GM10266 (cell line): Measurements from ENCODE around the gene CFAP46.
"Not testable (repeated sequence)": the region's sequence is repeated elsewhere in the genome, so short reads cannot be mapped to it uniquely, and the experiment has no call there.

Source experiments
- DNase-seq: peaks from one replicate; pipeline ENCODE4 v3.0.0; 2012; ENCODE audit errors: extremely low spot score
- TF ChIP-seq, protein P1 (sequence below): IDR thresholded peaks from 2 replicates; pipeline ENCODE4 v1.5.1; 2012; ENCODE audit warnings: mild to moderate bottlenecking, low read depth; ENCODE audit not compliant: control insufficient read depth, insufficient read depth; ENCODE audit errors: missing control alignments

Gene CFAP46

GRCh38 chr10:132847416-132847777, 95.0 kb downstream of the CFAP46 start:
- DNase-seq, result no peak
- TF ChIP-seq, protein P1, sequence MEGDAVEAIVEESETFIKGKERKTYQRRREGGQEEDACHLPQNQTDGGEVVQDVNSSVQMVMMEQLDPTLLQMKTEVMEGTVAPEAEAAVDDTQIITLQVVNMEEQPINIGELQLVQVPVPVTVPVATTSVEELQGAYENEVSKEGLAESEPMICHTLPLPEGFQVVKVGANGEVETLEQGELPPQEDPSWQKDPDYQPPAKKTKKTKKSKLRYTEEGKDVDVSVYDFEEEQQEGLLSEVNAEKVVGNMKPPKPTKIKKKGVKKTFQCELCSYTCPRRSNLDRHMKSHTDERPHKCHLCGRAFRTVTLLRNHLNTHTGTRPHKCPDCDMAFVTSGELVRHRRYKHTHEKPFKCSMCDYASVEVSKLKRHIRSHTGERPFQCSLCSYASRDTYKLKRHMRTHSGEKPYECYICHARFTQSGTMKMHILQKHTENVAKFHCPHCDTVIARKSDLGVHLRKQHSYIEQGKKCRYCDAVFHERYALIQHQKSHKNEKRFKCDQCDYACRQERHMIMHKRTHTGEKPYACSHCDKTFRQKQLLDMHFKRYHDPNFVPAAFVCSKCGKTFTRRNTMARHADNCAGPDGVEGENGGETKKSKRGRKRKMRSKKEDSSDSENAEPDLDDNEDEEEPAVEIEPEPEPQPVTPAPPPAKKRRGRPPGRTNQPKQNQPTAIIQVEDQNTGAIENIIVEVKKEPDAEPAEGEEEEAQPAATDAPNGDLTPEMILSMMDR, result no peak

GRCh38 chr10:132846631-132847415, 95.5 kb downstream of the CFAP46 start:
- DNase-seq, result no peak
- TF ChIP-seq, protein P1, result no peak

DNA sequence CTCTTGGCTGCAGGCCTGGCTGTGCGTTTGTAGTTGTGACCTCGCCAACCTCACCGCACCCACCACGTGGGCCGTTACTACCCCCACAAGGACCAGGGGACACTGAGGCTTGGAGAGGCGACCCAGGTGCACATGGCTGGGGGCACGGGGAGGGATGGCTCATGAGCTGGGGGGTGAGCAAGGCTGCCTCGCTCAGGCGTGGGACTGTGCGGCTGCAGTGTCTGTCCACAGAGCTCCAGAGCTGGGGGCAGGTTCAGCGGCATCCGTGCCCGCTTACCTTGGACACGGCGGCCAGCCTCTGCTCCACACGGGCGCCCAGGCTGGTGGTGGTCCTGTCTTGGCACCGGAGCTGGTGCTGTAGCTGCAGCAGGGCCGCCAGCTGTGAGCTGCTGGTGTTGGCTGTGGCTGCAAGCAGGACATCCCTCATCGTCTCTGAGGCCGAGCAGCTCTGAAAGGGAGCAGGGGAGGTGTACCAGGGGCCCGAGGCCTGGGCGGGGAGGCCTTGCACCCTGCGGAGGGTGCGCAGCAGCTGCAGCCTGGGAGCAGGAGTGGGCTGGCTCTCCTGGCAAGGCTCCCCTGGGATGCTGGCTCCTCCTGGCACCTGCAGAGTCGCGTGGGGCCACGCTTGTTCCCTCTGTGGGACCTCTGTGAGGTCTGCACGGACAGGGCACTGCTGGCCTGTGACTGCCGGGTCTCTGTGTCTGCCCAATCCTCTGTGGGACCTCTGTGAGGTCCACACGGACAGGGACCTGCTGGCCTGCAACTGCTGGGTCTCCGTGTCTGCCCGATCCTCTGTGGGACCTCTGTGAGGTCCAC, 96.4 kb downstream of the CFAP46 start:
- no peak for DNase-seq
- TF ChIP-seq, protein P1, result no peak

- DNase-seq, result no peak
- TF ChIP-seq, protein P1, result no peak
Measured at GRCh38 chr10:132845041-132845551, 97.3 kb downstream of the CFAP46 start.

GRCh38 chr10:132844069-132844809, 98.1 kb downstream of the CFAP46 start:
- TF ChIP-seq, protein P1, result no peak
- no peak for DNase-seq

GRCh38 chr10:132843276-132843675, 99.1 kb downstream of the CFAP46 start:
- DNase-seq, result not testable (repeated sequence)

GRCh38 chr10:132842397-132842796, 100.0 kb downstream of the CFAP46 start:
- TF ChIP-seq, protein P1, result no peak
- no peak for DNase-seq
